Gastrocnemius medialis (tissue), 4 donors: ENCODE results near the gene MYCN. TPM values are rescaled to one million over a fixed set of nuclear protein-coding genes. Genes with fewer than 3 reads are reported as not detected.

ENCODE experiments used
- ATAC-seq, 2 donors: fragments of 150-250 bp; one replicate each; pipeline ENCODE4 v1.9.1; 2016
- DNase-seq, 2 donors: peaks; one replicate each; pipeline ENCODE4 v3.0.0-alpha.2; 2019
- H3K27ac ChIP-seq, 4 donors: fragments of 200-600 bp; sonication (generic); 1 replicate in 1 of 4; 2 replicates in 3 of 4; pipeline ENCODE4 v1.5.1; 2016 to 2018; ENCODE audit warnings: mild to moderate bottlenecking in 2 of 4, moderate library complexity in 1 of 4
- H3K27me3 ChIP-seq, 3 donors: fragments of 200-600 bp; sonication (generic) in 2 of 3; 1 replicate in 1 of 3; 2 replicates in 2 of 3; pipeline versions ENCODE4 v1.5.1 to v1.6.0; 2016 to 2019; ENCODE audit warnings: mild to moderate bottlenecking in 1 of 3, moderate library complexity in 1 of 3
- H3K36me3 ChIP-seq, 2 donors: fragments of 200-600 bp; sonication (generic) in 1 of 2; one replicate each; pipeline ENCODE4 v1.5.1; 2017 to 2018
- H3K4me1 ChIP-seq, 2 donors: fragments of 200-600 bp; sonication (generic) in 1 of 2; one replicate each; pipeline ENCODE4 v1.5.1; 2016 to 2017; ENCODE audit warnings: mild to moderate bottlenecking in 2 of 2
- H3K4me3 ChIP-seq, 4 donors: fragments of 200-600 bp; sonication (generic) in 3 of 4; 1 replicate in 1 of 4; 2 replicates in 3 of 4; pipeline ENCODE4 v1.5.1; 2016 to 2019; ENCODE audit warnings: mild to moderate bottlenecking in 2 of 4
- H3K9me3 ChIP-seq, 3 donors: fragments of 200-600 bp; sonication (generic) in 2 of 3; 1 replicate in 1 of 3; 2 replicates in 2 of 3; pipeline ENCODE4 v1.5.1; 2016 to 2019
- POLR2A ChIP-seq, 2 donors: fragments of 450-650 bp; IDR thresholded peaks; one replicate each; pipeline ENCODE4 v1.6.1; 2017; ENCODE audit warnings: antibody characterized with exemption in 2 of 2, mild to moderate bottlenecking in 2 of 2, moderate library complexity in 2 of 2
- in situ Hi-C, 4 donors: fragments of 200-750 bp; cut with MboI; loops; one replicate each; pipeline versions ENCODE4 v1.15.0 to v1.8.0; 2017; ENCODE audit warnings: low sequenced_read_pairs in 4 of 4
- intact Hi-C: fragments of 100-400 bp; cut with DNase I; formaldehyde crosslinking; loops from one replicate; pipeline ENCODE4 v1.15.1; 2023; ENCODE audit warnings: low total_unique reads
- total RNA-seq, 4 donors: library from RNA; depleted of rRNA; stranded (reverse); fragments of >200 nt; gene quantifications; one replicate each; pipeline versions ENCODE4 v1.1.0 to v1.2.3, GENCODE V29; 2016
- TF ChIP-seq, protein P1 (sequence below), 5 experiments: fragments of 450-650 bp in 3 of 5; fragments of 200-600 bp in 2 of 5; sonication (generic) in 2 of 5; IDR thresholded peaks in 4 of 5; conservative IDR thresholded peaks in 1 of 5; 1 replicate in 4 of 5; 2 replicates in 1 of 5; pipeline ENCODE4 v1.5.1; 2016 to 2019; ENCODE audit warnings: antibody characterized with exemption in 5 of 5, mild to moderate bottlenecking in 3 of 5, moderate library complexity in 3 of 5

MYCN gene
- total RNA-seq, 4 donors from 2014 or later: 0.17 to 0.25 TPM; not detected in 2

DNA sequence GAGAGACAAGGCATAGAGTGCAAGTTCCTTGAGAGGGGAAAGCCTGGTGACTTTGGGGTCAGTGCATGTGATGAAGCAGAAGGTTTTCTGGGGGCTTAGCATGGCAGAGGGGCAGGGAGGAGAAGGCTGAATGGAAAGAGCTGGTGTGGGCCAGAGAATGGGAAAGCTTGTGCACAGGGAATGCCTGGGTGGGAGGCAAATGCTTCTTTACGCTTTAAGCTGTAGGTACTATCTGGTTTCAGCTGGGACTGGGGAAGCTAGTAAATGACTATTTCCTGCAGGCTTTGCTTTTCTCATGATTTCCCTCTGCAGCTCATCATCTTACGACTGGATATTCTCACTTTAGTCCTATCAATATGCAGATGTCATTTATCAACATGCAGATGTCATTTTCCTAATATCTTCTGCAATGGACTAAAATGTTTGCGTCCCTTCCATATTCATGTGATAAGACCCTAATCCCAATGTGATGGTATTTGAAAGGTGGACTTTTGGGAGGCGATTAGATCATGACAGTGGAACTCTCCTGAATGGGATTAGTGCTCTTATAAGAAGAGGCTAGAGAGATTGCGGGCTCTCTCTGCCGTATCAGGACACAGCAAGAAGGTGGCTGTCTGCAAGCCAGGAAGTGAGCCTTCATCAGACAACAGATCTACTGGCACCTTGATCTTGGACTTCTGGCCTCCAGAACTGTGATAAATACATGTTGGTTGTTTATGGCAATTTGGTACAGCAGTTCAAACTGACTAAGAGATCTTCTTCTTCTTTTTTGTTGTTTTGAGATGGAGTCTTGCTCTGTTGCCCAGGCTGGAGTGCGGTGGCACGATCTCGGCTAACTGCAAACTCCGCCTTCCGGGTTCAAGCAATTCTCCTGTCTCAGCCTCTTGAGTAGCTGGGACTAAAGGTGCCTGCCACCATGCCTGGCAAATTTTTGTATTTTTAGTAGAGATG lies 50.1 kb downstream of the MYCN start:
- TF ChIP-seq, protein P1, sequence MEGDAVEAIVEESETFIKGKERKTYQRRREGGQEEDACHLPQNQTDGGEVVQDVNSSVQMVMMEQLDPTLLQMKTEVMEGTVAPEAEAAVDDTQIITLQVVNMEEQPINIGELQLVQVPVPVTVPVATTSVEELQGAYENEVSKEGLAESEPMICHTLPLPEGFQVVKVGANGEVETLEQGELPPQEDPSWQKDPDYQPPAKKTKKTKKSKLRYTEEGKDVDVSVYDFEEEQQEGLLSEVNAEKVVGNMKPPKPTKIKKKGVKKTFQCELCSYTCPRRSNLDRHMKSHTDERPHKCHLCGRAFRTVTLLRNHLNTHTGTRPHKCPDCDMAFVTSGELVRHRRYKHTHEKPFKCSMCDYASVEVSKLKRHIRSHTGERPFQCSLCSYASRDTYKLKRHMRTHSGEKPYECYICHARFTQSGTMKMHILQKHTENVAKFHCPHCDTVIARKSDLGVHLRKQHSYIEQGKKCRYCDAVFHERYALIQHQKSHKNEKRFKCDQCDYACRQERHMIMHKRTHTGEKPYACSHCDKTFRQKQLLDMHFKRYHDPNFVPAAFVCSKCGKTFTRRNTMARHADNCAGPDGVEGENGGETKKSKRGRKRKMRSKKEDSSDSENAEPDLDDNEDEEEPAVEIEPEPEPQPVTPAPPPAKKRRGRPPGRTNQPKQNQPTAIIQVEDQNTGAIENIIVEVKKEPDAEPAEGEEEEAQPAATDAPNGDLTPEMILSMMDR (IDR thresholded peaks at IDR 0.05 in 4 of 5, conservative IDR thresholded peaks at IDR 0.05 in 1 of 5): no peak
- TF ChIP-seq POLR2A (IDR thresholded peaks at IDR 0.05): no peak
- H3K27ac ChIP-seq: no peak overlapping the region
- H3K4me1 ChIP-seq: no peaks in the 10 kb centered on the region
- H3K4me3 ChIP-seq: no peak overlapping the region
- ATAC-seq (no peak), DNase-seq (no peak)
- H3K9me3 ChIP-seq: no peaks in the 10 kb centered on the region
- in situ Hi-C loops: no loop called here
- no peaks in the 10 kb centered on the region for H3K27me3 ChIP-seq
- H3K36me3 ChIP-seq: no peaks in the 10 kb centered on the region
- intact Hi-C loops: no loop called here

DNA sequence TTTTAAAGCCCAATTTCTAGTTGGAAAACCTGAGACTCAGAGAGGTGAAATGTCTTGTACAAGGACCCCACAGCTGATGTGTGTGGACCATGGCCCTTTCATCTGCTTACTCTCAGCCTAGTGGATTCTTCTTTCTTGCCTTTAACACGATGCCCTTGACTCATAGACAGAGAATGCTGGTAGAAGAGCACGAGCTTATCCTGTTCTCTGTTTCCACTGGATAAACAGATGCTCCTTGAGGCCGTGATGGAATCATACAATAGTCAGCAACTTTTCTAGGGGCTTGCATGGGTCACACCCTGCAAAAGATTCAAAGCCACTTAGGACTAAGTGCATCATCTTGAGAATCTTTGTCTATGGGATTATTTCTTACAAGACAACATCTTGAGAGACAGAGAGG lies 50.9 kb downstream of the MYCN start:
- no peak overlapping the region for H3K27ac ChIP-seq
- in situ Hi-C loops: no loop called here
- no peak overlapping the region for H3K4me3 ChIP-seq
- no peak for TF ChIP-seq POLR2A (IDR thresholded peaks at IDR 0.05)
- TF ChIP-seq, protein P1 (IDR thresholded peaks at IDR 0.05 in 4 of 5, conservative IDR thresholded peaks at IDR 0.05 in 1 of 5): no peak
- H3K36me3 ChIP-seq: no peaks in the 10 kb centered on the region
- DNase-seq (no peak), ATAC-seq (no peak)
- no peaks in the 10 kb centered on the region for H3K9me3 ChIP-seq
- intact Hi-C loops: no loop called here
- no peaks in the 10 kb centered on the region for H3K27me3 ChIP-seq
- no peaks in the 10 kb centered on the region for H3K4me1 ChIP-seq

DNA sequence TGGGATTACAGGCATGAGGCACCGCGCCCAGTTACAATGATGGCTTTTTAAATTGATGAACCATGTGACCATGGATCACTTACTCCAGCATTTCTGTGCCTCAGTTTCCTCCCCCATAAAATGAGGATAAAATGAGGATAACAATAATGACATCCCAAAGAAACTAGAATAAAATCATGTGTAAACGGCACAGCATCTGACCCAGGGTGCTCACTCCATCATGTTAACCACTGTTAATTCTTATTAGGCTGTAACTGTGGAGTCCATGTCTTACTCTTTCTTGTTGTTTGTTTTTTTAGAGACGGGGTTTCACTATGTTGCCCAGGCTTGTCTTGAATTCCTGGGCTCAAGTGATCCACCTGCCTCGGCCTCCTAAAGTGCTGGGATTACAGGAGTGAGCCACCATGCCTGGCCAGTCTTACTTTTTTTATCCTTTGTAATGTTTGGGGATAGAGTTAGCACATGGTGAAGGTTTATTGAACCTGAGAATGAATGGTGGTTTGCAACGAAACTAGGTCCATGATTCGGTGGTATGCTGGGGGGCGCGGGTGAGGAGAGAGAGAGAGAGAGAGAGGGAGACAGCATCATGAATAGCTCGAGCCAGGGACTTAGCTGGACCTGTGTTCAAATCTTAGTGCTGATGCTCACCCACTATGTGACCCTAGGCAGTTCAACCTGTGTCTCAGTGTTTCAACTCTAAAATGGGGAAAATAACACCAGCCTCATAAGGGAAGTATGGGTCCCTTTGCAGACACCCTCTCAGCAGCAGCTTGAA lies 52.3 kb downstream of the MYCN start:
- H3K27me3 ChIP-seq: no peaks in the 10 kb centered on the region
- intact Hi-C loops (no loop called here), in situ Hi-C loops (no loop called here)
- no peaks in the 10 kb centered on the region for H3K9me3 ChIP-seq
- ATAC-seq (no peak), DNase-seq (no peak)
- TF ChIP-seq, protein P1 (IDR thresholded peaks at IDR 0.05 in 4 of 5, conservative IDR thresholded peaks at IDR 0.05 in 1 of 5): no peak
- no peak for TF ChIP-seq POLR2A (IDR thresholded peaks at IDR 0.05)
- no peaks in the 10 kb centered on the region for H3K4me1 ChIP-seq
- H3K4me3 ChIP-seq: no peak overlapping the region
- no peak overlapping the region for H3K27ac ChIP-seq
- no peaks in the 10 kb centered on the region for H3K36me3 ChIP-seq

DNA sequence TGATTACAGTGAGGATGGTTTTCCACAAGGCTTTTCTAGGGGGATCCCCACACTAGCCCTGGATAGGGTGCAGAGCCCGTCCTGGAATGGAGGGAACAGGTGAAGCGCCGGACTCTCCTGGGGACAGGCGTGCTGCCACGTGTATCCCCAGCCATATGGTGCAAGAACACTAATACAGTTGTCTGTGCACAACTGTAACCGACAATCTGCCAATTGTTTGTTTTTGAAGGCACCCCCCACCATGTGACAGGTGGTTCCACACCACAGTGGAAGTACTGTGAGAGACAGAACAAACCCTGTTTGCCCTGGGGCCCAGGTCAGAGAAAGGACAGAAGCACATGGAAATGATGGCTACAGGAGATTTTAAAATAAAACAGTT lies 52.9 kb downstream of the MYCN start:
- intact Hi-C loops: no loop called here
- no peaks in the 10 kb centered on the region for H3K36me3 ChIP-seq
- no peaks in the 10 kb centered on the region for H3K9me3 ChIP-seq
- in situ Hi-C loops: no loop called here
- H3K27me3 ChIP-seq: no peaks in the 10 kb centered on the region
- no peaks in the 10 kb centered on the region for H3K4me1 ChIP-seq
- H3K4me3 ChIP-seq: no peak overlapping the region
- no peak for TF ChIP-seq POLR2A (IDR thresholded peaks at IDR 0.05)
- TF ChIP-seq, protein P1 (IDR thresholded peaks at IDR 0.05 in 4 of 5, conservative IDR thresholded peaks at IDR 0.05 in 1 of 5): no peak
- H3K27ac ChIP-seq: no peak overlapping the region
- ATAC-seq (no peak), DNase-seq (no peak)
